ENCODE data around the gene CHPF2.

Gene CHPF2, protein sequence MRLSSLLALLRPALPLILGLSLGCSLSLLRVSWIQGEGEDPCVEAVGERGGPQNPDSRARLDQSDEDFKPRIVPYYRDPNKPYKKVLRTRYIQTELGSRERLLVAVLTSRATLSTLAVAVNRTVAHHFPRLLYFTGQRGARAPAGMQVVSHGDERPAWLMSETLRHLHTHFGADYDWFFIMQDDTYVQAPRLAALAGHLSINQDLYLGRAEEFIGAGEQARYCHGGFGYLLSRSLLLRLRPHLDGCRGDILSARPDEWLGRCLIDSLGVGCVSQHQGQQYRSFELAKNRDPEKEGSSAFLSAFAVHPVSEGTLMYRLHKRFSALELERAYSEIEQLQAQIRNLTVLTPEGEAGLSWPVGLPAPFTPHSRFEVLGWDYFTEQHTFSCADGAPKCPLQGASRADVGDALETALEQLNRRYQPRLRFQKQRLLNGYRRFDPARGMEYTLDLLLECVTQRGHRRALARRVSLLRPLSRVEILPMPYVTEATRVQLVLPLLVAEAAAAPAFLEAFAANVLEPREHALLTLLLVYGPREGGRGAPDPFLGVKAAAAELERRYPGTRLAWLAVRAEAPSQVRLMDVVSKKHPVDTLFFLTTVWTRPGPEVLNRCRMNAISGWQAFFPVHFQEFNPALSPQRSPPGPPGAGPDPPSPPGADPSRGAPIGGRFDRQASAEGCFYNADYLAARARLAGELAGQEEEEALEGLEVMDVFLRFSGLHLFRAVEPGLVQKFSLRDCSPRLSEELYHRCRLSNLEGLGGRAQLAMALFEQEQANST

DNA sequence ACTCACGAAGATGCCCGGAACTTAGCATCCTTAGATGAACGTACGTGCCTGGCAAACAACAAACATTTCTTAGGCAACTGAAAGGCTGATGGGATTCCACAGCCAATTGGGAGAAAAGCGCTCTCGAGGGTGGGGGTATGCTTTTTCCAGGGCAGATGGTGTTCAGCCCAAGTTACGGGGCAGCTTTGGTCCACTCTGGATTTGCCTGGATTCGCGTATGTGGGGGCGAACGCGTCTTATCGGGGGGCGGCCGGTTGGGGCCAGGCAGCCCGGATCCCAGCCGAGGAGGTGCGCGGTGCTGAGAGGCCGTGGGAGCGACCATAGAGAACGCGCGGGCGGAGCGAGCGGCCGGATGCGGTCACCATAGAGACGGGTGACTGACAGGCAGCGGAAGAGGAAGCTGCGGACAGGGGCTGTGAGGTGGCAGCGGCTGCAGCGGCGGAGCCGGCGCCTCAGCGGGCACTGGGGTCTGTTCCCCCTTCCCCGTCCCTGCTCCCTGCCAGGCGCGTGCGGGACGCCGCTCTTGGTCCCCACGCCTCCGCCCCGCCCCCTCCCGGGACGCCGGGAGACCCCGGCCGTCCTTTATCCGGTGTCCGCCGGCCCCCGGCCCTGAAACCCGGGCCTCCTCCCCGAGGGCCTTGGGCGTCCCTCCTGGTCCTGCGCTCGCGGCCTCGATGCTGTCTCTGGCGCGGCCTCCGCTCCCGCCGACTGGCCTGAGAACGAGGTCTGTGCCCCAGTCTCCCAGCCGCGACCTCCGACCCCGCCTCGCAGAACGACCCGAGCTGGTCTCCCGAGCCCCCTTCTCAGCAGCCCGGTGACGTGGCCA lies at the start of gene CHPF2:
TSS of gene CHPF2 (plus strand) at position 393 of the 826 bp plus-strand sequence. CDS start 1,529 bp downstream, outside the sequence.
- peak; percentile 94 for DNase-seq
- peak; percentile 93 for ATAC-seq

DNA sequence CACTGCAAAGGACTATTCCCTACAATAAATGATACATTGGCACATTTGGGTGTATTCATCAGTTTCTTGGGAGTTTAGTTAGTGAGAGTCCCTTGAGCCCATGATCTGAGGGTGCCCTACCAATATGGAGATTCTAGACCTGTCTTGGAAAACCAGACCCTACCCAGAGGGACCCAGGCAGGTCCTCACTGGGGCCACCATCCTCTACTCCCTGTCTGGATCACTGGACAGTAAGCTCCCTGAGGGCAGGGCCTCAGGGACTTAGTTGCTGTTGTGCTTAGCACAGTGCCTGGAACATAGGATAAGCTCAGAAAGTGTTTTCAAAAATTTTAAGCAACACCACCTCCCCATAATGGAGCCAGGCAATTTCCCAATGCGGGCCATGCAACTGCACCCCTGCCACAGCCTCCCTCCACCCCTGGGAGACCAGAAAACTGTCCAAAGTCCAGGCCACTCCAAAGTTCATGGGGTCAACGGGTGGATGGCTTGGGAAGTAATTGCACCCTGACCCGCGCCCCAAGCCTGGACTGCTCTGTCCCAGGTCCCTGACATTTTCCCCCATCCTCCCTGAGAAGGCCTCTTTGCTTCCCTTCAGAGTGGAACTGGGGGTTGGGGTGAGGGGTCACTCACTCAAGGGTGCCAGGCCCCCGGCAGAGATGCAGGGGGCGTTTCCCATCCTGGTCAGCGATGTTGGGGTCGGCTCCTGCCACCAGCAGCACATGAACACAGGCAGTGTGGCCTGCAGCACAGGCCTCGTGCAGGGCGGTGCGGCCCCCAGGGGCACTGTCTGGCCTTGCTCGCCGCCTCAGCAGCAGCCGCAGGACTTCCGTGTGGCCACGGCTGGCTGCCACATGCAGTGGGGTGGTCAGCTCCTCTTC lies 46.3 kb upstream of the CHPF2 start:
- no peak for ATAC-seq
- no peak for DNase-seq

DNA sequence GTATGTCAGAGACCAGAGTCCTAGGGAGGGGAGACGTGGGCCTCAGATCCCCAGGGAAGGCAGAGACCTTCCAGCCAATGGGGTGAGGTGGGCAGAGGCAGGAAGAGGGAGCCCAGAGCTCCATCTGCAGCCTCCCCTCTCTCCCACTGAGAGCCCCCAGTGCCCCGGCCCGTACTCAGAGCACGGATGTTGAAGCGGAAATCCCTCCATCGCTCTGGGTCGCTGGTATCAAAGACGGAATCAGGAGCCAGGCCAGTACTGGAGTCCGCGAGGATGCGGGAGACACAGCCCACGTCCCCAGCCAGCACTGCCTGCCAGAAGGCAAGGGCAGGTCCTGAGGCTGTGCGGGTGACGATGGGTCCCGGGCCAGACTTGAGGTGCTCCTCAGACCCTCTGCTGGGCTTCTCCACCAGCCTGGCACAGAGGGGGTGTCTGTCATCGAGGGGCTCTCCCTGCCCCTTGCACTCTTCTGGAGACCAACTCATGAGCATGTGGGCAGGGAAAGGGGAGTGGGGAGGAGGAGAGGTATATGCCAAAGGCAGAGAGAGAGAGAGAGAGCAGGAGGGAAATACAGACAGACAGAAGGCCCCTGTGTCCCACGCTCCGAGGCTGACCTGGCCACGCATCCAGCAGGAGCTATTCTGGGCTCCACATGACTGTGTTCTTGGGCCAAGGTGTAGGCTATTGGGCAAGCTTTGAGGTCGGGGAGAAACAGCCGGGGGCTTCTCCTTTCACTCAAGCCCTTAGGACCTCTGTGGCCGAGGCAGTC lies 45.5 kb upstream of the CHPF2 start, which contains the start of gene ASB10:
TSS of gene ASB10 (minus strand) at position 611 of the 769 bp plus-strand sequence. CDS start at position 491, 120 bp downstream.
- ATAC-seq (no peak), DNase-seq (no peak)

DNA sequence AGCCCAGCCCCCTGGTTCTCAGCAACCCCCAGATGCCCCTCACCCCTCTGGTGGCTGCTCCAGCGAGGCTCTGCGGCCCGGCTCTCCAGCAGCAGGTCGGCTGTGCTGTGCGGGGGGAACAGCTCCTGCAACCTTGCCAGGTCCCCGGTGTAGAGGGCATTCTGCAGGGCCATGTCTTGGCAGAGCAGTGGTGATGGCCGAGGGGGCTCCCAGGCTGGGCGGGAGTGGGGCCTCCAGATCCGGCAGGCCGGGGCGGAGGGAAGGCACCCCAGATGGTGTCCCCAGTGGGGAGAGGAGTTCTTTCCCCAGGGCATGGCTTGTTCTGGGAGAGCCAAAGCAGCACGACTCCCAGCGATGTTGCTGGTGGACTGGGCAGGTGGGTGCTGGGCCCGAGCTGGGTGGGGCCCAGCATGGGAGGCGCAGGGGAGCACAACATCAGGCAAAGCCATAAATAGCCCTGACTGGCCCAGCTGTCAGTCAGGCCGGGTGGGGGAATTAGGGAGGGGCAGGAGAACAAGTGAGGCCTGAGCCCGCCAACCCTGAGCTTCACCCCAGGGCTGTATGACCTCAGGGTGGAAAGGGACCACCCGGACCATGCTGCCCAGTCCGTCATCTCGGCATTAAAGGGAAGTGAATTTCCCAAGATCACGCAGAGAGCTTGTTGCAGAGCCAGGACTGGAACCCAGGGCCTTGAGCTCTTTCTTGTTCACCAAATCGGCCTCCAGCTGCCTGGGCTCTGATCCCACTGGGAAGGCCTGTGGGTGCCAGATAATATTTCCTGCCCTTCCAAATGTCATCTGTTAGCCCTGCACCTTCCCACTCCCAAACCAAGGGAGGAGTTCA lies 44.7 kb upstream of the CHPF2 start:
- no peak for ATAC-seq

DNA sequence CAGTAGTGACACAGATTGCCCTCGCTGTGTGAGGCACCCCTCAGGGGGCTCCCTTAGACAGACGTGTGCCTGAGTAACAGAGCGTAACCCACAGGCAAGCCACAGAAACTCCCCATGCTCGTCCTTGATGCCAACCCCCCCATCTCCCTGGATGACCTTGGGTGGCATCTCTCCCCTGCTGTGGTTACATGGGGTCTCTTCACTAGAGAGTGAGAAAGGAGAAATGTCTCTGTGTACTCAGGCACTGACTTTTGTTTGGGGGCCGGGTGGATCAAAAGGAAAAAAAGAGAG lies 44.1 kb upstream of the CHPF2 start:
- DNase-seq = no peak
- no peak for ATAC-seq

More for the DNA sequence above, 44.7 kb upstream of the CHPF2 start:
- DNase-seq = no peak

DNA sequence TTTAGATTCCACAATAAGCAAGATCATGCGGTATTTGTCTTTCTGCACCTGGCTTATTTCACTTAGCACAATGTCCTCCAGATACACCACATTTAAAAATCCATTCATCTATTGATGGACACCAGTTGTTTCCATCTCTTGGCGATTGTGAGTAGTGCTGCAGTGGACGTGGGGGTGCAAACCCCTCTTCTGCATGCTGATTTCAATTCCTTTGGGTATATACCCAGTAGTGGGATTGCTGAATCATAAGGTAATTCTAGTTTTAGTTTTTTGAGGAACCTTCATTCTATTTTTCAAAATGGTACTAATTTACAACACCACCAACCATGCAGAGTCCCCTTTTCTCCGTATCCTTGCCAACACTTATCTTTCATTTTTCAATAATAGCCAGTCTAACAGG lies 43.2 kb upstream of the CHPF2 start:
- no peak for DNase-seq
- ATAC-seq = no peak

DNA sequence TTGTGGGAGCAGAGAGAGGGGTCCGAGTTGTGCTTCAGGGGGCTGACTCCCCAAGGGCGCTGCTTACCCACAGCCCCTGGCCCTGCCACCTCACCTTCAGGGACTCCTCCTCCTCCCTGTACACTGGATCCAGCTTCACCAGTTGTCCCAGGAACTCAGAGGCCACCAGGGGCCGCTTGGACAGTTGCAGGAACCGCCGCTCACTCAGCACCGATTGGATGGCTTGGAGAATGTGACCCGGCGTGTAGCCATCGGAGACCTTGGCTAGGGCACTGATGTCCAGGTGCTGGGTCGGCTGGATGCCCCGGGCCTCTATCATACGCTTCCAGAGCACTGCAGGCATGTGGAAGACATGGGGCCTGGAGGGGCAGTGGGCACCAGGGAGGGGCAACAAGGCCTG lies 40.7 kb upstream of the CHPF2 start:
- DNase-seq (no peak), ATAC-seq (no peak)

DNA sequence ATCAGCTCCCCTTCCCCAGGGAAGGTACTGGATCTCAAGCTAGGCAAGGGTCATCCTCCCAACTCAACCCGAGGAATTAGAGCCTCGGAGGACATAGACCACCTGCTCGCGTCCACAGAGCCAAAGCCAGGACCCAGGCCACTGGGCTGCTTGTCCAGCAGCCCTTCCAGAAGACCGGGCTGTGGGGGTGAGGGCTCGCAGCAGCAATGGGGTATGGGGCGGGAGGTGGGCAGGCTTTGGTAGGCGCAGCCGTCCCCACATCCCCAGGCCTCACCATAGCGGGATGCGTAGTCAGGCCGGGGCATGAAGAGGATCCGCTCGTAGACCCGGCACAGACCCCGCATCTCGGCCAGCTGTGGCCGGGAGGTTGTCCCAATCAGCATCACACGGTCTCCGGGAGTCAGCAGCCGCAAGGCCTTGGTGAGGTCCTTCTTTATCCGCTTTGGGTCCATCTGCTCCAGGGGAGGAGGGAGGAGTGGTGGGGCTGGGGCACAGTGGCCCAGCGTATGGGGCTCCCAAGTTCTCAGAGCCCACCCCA lies 40.2 kb upstream of the CHPF2 start:
- DNase-seq (no peak), ATAC-seq (no peak)

DNA sequence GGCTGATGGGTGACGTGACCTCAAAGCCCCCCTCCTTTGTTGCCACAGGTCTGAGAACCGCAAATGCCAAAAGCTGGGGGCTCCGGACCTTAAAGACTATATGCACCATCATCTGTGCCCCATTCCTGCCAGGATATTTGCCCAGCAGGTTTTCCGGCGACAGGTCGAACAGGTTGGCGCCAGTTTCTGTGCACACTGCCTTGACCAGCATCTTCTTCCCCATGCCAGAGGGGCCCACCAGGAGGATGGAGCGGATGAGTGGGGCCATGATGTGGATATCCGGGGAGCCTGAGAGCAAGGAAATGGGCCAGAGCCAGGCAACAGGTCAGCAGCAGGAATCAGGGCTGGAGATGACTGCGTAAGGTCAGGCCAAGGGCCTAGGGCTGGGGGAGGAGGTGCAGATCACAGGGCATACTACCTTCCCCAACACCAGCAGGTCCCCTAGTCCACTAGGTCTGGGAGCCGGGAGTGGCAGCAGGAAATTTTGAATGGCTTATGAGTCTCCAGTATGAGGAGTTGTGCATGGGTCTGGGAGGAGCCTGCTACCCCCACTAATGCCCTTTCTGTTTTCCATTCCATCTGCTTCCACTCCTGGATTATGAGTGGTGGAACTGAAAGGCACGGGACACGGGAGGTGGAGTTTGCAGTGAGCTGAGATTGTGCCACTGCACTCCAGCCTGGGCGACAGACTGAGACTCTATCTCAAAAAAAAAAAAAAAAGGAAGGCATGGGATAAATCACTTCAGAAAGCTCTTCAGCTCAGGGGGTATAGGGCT lies 38.9 kb upstream of the CHPF2 start:
- no peak for DNase-seq
- ATAC-seq = no peak

DNA sequence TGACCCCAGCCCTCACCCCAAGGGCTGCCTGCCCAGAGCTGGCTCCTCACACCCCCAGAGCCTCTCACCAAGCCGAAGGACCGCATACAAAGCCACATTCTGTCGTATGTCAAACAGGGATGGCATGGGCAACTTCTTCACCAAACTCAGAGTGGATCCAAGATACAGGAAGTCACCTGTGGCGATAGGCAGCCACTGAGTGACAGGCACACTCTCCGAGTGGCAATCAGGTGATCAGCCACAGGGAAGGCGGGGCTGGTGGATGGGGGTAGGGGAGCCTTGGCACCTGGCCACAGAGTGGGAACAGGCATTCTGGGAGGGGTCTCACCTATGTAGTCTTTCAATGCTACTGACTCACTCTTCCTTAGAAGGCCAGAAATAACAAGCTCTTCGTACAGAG lies 38.1 kb upstream of the CHPF2 start:
- no peak for ATAC-seq
- DNase-seq = no peak

DNA sequence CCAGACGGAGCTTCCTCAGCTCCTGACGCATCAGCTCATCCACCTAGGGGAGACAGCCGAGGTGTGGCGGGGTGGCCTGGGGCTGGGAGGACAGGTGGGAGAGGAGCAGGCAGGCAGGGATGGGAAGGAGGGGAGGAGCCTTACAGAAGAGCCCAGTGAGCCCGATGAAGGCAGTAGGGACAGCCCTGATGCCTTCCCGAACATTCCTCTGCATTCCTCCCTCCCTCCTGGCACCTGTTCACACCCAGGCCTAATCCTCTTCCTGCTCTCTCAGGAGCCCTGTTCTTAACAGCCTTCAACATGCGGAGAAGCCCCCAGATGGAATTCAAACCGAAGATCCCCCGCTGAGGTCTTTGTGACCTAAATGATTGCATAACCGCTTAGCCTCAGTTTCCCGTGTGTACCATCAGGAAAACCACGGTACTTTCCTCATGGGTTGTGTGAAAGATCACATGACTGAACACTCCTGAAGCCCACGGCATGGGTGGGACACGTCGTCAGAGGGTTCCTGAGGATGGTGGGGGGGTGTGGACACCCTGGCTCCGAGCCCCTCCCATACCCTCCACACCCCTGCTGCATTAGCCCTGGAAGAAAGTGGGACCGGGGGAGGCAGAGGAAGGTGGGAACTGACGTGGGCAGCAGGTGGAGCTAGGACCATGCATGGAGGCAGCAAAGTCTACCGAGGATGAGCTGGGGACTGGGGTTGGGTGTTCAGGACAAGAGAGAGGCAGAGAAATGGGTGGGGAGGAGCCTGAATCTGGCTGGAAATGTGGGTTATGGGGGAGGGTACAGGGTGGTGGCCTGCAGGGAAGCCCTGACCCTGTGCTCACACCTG lies 36.5 kb upstream of the CHPF2 start:
- no peak for ATAC-seq
- DNase-seq = no peak

DNA sequence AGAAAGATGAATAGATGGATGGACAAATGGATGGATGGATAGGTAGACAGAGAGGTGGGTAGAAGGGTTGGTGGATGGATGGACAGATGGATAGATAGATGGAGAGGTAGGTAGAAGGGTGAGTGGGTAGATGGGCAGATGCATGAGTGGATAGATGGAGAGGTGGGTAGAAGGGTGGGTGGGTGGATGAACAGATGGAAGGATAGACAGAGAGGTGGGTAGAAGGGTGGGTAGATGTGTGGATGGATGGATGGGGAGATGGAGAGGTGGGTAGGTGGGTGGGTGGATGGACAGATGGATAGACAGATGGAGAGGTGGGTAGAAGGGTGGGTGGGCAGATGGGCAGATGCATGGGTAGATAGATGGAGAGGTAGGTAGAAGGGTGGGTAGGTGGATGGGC lies 34.4 kb upstream of the CHPF2 start:
- no peak for ATAC-seq
- no peak for DNase-seq

DNA sequence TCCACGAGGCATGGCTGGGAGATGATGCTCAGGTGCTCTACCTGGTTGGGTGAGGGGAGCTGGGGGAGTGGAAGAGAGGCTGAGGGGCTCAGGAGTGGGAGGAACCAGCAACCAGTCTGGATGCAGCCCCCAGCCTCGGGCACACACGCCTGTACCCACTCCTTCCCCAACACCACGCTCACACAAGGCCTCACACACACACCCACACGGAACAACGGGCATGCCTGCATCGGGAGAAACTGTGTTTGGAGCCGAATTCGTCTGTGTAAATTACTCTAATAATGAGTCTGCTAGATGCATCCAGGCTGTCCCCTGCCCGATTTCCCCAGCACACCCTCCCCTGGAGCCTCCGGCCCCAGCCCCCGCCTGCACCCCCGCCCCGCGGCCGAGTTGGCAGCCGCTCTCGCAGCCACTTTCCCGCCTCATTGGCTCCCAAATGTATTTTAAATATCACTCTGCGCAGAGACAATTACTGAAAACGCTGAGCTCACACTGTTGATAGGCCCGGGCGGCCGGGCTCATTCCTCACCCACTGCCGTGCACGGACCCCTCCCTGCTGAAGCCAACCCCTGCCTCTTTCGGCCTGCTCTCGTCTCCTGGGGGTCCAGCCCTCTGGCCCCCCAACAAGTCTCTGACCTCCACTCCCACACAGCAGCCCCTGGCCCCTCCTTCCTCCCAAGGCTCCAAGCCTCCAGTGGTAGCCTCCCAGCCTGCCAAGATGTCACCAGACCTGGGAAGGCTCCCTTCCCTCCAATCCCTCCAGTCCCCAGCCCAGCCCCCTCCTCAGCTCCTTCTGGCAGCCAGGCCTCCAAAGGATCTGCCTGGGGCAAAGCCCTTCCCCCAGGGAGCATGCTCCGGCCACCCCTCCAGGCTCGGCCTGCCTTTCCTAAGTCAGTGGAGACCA lies 33.1 kb upstream of the CHPF2 start:
- ATAC-seq = no peak

DNA sequence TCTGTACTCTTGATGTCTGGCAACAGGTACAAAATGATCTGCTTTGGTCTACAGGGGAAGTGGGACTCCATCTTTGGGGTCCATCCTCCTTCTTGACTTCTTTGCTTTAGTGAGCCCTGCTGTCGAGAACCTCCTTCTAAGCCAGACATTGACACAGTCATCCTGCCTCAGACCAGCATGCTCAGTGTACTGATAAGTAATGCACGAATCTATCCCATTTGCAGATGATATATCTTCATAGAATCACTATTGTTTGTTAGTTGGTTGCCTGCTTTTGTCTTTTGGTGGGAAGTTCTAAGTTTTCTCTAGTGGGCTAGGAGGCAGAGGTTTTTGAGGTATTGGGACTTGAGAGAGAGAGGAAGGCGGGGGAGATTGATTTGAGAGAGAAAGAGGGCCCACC lies 30.9 kb upstream of the CHPF2 start:
- DNase-seq (no peak), ATAC-seq (no peak)

More for the DNA sequence above, 33.1 kb upstream of the CHPF2 start:
- no peak for DNase-seq

DNA sequence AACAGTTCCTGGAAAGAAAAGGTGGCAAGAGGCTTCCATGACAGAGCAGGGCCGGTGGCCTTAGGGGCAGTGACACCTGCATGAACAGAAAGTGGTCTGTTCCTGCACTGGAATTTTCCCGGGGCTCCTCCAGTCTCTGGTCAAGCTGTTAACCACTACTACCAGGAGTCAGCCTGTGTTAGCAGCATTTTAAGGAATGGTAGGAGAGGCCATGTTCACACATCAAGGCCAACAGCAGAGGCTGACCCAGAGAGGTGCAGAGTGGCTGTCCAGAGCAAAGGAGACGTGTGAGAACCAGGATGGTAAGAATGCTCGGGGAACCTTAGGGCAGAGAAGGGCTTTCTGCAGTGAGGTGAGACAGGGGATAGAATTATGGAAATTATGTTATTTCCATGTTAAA lies 30.5 kb upstream of the CHPF2 start:
- ATAC-seq (no peak), DNase-seq (no peak)

DNA sequence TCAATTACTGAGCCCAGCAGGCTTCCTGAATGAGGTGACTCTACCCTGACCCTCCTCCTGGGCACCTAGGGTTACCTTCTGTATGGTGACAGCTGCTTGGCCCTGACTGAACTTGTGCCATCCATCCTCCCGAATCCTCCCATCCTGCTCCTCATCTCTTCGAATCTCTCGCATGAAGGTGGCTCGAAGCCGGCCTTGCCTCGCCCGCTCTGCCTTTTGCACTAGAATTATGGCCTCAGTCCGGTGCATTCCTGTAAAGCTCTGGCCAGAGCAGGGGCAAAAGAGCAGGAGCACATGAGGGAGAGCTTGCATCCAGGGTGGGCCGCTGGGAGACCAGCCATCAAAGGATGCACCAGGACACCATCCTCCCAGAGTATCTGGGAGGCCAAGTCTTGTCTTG lies 29.4 kb upstream of the CHPF2 start:
- ATAC-seq (no peak), DNase-seq (no peak)
